Activated naive CD8-positive, alpha-beta T cell treated with anti-CD3 and anti-CD28 coated beads for 36 hours (primary cell): ENCODE data around the gene VPS16. TPM values are rescaled to one million over a fixed set of nuclear protein-coding genes. Genes with fewer than 3 reads are reported as not detected.

Source experiments
- DNase-seq: peaks from one replicate; pipeline ENCODE4 v3.0.0; 2021
- H3K27ac Mint-ChIP-seq: one replicate; pipeline ENCODE4 v1.8.0; 2022; ENCODE audit warnings: mild to moderate bottlenecking, moderate library complexity, mixed read lengths
- H3K27me3 Mint-ChIP-seq: one replicate; pipeline ENCODE4 v1.8.0; 2022; ENCODE audit warnings: mild to moderate bottlenecking, mixed read lengths
- H3K36me3 Mint-ChIP-seq: one replicate; pipeline ENCODE4 v1.8.0; 2021; ENCODE audit warnings: mild to moderate bottlenecking, mixed read lengths
- H3K4me1 Mint-ChIP-seq: one replicate; pipeline ENCODE4 v1.8.0; 2021; ENCODE audit warnings: mixed read lengths
- H3K4me3 Mint-ChIP-seq: one replicate; pipeline ENCODE4 v1.8.0; 2022; ENCODE audit warnings: mild to moderate bottlenecking, moderate library complexity, mixed read lengths
- H3K9me3 Mint-ChIP-seq: one replicate; pipeline ENCODE4 v1.8.0; 2022; ENCODE audit warnings: mixed read lengths
- total RNA-seq, 2 experiments: library from RNA; stranded (reverse); gene quantifications; one replicate each; pipeline ENCODE4 v1.2.3, GENCODE V29; 2021

The VPS16 gene
- total RNA-seq, 2 experiments from 2014 or later: 33.5 to 34.1 TPM

DNA sequence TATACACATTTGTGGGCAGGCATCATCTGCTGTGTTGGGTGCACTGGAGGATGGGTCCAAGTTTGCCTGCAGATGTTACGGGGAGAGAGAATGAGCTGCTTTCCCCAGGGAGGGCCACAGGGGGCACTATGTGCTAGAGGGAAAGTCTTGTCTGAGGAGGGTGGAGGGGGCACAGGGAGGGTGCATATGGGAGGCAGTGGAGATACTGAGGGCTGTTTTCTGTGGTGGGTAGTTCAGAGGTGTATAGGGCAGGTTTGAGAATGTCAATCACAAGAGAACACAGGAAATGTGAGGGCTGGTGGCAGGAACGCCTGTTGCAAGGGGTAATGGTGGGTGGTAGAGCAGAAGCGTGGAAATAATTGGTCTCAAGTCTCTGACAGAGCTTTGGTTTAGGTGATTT is 25.1 kb downstream of the VPS16 start:
- peak; percentile 67 for DNase-seq
- no peaks in the 10 kb centered on the region for H3K27me3 Mint-ChIP-seq
- H3K36me3 Mint-ChIP-seq: peaks cover 17% of the 10 kb centered on the region
- peak overlapping the region; percentile 82 for H3K27ac Mint-ChIP-seq
- H3K9me3 Mint-ChIP-seq: no peaks in the 10 kb centered on the region
- H3K4me1 Mint-ChIP-seq: peaks cover 51% of the 10 kb centered on the region
- H3K4me3 Mint-ChIP-seq: peak overlapping the region; percentile 1

DNA sequence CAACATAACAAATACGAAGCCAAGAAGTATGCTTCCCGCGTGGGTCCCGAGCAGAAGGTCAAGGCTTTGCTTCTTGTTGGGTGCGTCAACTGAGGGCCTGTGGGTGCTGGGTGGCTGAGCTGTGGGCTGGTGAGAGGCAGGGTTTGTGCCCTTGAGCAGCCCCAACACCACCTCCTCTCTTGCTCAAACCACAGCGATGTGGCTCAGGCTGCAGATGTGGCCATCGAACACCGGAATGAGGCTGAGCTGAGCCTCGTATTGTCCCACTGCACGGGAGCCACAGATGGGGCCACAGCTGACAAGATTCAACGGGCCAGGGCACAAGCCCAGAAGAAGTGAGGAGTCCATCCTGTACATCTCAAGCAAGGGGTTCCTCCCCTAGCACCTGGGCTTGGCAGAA is 25.7 kb downstream of the VPS16 start:
- peak; percentile 29 for DNase-seq
- H3K4me3 Mint-ChIP-seq: no peak overlapping the region
- peak overlapping the region; percentile 82 for H3K27ac Mint-ChIP-seq
- peaks cover 57% of the 10 kb centered on the region for H3K4me1 Mint-ChIP-seq
- peaks cover 17% of the 10 kb centered on the region for H3K36me3 Mint-ChIP-seq
- H3K27me3 Mint-ChIP-seq: no peaks in the 10 kb centered on the region
- H3K9me3 Mint-ChIP-seq: no peaks in the 10 kb centered on the region

- H3K27me3 Mint-ChIP-seq: no peaks in the 10 kb centered on the region
- peak overlapping the region; percentile 23 for H3K27ac Mint-ChIP-seq
Measured at GRCh38 chr20:2867081-2867864, 26.7 kb downstream of the VPS16 start.

DNA sequence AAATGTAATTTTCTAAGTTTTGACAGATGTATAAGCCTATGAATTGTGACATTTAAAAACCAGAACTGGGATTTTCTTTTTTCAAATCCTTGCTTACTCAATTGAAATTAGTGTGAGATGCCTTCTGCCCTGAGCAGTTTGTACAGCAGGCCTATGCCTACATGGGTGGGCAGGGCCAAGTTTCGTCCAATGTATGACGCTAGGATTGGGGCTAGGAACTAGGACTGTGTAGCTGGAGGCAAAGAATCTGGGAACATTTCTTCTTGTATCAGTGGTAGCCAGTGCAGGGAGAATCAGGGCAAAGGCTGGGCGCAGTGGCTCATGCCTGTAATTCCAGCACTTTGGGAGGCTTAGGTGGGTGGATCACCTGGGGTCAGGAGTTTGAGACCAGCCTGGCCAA is 28.8 kb downstream of the VPS16 start:
- Mint-ChIP-seq H3K27ac (no peak overlapping the region), H3K27me3 (no peaks in the 10 kb centered on the region), H3K4me1 (peaks cover 67% of the 10 kb centered on the region), H3K4me3 (no peak overlapping the region), H3K36me3 (peaks cover 19% of the 10 kb centered on the region), H3K9me3 (no peaks in the 10 kb centered on the region)
- no peak for DNase-seq

More at GRCh38 chr20:2867081-2867864, 26.7 kb downstream of the VPS16 start:
- Mint-ChIP-seq H3K36me3 (peaks cover 17% of the 10 kb centered on the region), H3K9me3 (no peaks in the 10 kb centered on the region), H3K4me3 (no peak overlapping the region), H3K4me1 (peaks cover 63% of the 10 kb centered on the region)
- no peak for DNase-seq

DNA sequence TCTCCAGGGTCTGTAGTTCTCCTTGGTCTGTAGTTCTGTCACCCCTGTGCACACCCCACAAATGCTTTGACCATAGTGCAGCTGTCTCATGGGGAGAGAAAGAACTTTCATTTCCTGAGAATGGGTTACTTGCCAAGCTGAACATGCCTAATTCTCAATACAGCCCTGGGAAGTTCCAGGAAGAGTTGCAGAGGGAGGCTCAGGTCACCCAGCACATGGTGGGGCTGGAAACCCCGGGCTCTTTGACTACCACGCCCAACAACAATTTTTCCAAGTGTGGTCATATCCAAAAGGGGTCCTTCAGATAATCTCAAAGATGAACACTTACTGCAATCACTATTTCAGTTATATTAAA is 30.5 kb downstream of the VPS16 start:
- H3K27me3 Mint-ChIP-seq: no peaks in the 10 kb centered on the region

DNA sequence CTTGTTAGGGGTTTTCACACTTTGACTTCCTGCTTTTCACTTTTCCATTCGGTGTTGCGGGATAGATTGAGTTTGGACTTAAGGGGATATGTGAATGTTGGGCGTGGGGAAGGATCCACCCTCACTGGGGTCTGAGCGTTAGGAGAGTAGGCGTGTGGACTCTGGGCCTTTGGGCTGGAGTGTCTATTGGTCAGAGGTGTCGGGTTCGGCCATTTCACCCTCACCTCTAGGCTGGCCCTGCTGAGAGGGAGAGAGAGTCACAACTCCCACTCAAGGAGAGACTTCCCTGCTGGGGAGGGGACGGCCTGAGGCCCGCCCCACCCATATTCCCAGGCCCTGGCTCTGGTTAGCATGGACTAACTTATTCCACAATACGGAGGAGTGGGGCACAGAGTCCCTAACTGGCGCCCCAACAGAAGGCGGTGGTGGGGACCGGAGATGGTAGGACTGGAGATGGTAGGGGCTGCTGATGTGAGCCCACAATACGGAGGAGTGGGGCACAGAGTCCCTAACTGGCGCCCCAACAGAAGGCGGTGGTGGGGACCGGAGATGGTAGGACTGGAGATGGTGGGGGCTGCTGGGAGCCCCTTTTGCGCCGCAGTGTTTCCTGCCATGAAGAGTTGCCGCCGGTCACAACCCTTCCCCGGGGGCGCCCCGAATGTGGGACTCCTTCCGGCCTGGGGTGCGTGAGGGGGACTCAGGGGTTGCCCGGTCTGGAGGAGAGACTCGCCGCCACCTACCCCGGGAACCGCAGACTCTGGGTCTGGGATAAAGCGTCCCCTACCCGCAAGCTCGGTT is 31.3 kb downstream of the VPS16 start:
- Mint-ChIP-seq H3K9me3 (no peaks in the 10 kb centered on the region), H3K36me3 (peaks cover 23% of the 10 kb centered on the region), H3K27me3 (no peaks in the 10 kb centered on the region), H3K4me3 (peak overlapping the region; percentile 89), H3K27ac (peak overlapping the region; percentile 97), H3K4me1 (peaks cover 66% of the 10 kb centered on the region)
- DNase-seq: peak; percentile 78

More for the DNA sequence above, 30.5 kb downstream of the VPS16 start:
- no peaks in the 10 kb centered on the region for H3K9me3 Mint-ChIP-seq
- peak; percentile 29 for DNase-seq
- H3K36me3 Mint-ChIP-seq: peaks cover 21% of the 10 kb centered on the region
- peak overlapping the region; percentile 62 for H3K4me3 Mint-ChIP-seq
- peak overlapping the region; percentile 94 for H3K27ac Mint-ChIP-seq
- H3K4me1 Mint-ChIP-seq: peaks cover 68% of the 10 kb centered on the region

DNA sequence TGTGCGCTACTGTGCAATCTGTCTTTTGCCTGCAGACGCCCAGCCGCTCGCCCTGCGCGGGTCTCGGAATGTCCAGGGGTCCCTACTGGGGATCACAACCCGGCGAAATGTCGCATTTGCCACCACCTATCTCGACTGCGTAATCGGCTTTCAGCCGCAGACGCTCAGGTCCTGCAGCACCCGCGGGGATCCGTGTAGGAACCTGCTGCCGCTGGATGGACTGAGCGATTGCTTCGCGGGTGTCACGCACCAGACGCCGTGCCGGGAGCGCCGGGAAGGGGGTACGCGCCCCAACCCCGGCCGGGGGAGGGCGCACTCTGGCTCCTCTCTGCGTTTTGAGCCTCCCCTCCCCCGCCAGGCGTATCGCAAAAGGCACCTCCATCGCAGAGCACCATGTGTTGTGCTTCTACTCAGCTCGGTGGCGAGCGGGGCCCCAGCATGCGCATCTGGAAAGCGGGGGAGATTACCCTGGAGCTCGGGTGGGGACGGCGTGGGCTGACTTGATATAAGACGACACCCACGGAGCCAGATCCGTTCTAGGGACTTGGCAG is 32.0 kb downstream of the VPS16 start:
- no peaks in the 10 kb centered on the region for H3K27me3 Mint-ChIP-seq
- no peaks in the 10 kb centered on the region for H3K9me3 Mint-ChIP-seq
- peak; percentile 83 for DNase-seq
- H3K4me3 Mint-ChIP-seq: peak overlapping the region; percentile 89
- H3K27ac Mint-ChIP-seq: peak overlapping the region; percentile 97
- peaks cover 64% of the 10 kb centered on the region for H3K4me1 Mint-ChIP-seq
- peaks cover 26% of the 10 kb centered on the region for H3K36me3 Mint-ChIP-seq

- Mint-ChIP-seq H3K36me3 (peaks cover 27% of the 10 kb centered on the region), H3K4me3 (peak within 1 kb of the TSS; percentile 89), H3K4me1 (peaks cover 59% of the 10 kb centered on the region), H3K9me3 (no peaks in the 10 kb centered on the region), H3K27me3 (no peaks in the 10 kb centered on the region), H3K27ac (peak within 1 kb of the TSS; percentile 97)
- DNase-seq: peak; percentile 95
Measured at GRCh38 chr20:2873010-2873746, 32.6 kb downstream of the VPS16 start, which contains the start of gene PTPRA. Gene PTPRA (plus strand): TSS chr20:2873481. CDS start chr20:2964278, 90,797 bp downstream.

DNA sequence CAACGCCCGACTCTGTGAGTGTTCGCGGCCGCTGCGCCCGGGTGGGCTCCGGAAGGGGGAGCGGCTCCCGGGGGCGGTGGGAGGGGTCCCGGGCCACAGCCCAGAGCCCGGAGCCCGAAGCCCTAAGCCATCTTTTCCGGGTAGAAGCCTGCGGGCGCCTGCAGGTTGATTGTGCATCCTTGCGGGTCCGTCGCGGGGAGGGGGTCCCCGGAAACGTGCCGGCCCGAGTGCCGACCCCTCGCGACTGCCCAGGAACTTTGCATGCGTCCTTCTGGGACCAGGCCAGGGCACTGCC is 33.1 kb downstream of the VPS16 start:
- H3K4me1 Mint-ChIP-seq: peaks cover 62% of the 10 kb centered on the region
- H3K27ac Mint-ChIP-seq: peak overlapping the region; percentile 84
- H3K9me3 Mint-ChIP-seq: no peaks in the 10 kb centered on the region
- H3K36me3 Mint-ChIP-seq: peaks cover 29% of the 10 kb centered on the region
- H3K27me3 Mint-ChIP-seq: no peaks in the 10 kb centered on the region
- peak; percentile 77 for DNase-seq
- H3K4me3 Mint-ChIP-seq: peak overlapping the region; percentile 89

DNA sequence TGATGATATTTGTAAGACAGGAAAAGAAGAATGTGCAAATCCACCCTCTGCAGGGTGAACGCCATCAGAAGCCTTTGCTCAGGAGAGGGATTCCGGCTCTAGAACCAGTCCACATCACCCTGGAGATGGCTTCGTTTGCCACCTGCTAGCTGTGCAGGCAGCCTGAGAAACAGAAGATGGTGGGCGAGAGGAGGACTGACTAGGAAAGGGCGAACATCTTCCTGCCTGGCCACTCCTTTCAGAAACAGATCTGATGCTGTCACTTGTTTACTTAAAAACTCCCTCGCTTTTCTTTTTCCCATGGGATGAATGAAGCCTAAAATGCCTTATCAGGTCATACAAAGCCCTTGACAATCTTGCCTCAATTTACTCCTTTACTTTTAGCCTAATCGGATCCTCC is 33.9 kb downstream of the VPS16 start:
- no peak for DNase-seq
- Mint-ChIP-seq H3K27ac (peak overlapping the region; percentile 60), H3K27me3 (no peaks in the 10 kb centered on the region), H3K9me3 (no peaks in the 10 kb centered on the region), H3K4me1 (peaks cover 59% of the 10 kb centered on the region), H3K4me3 (peak overlapping the region; percentile 89), H3K36me3 (peaks cover 29% of the 10 kb centered on the region)

- Mint-ChIP-seq H3K27me3 (no peaks in the 10 kb centered on the region), H3K27ac (no peak overlapping the region), H3K4me1 (peaks cover 53% of the 10 kb centered on the region), H3K36me3 (peaks cover 31% of the 10 kb centered on the region), H3K4me3 (no peak overlapping the region), H3K9me3 (no peaks in the 10 kb centered on the region)
- DNase-seq: no peak
Measured at GRCh38 chr20:2875690-2876203, 35.2 kb downstream of the VPS16 start.

DNA sequence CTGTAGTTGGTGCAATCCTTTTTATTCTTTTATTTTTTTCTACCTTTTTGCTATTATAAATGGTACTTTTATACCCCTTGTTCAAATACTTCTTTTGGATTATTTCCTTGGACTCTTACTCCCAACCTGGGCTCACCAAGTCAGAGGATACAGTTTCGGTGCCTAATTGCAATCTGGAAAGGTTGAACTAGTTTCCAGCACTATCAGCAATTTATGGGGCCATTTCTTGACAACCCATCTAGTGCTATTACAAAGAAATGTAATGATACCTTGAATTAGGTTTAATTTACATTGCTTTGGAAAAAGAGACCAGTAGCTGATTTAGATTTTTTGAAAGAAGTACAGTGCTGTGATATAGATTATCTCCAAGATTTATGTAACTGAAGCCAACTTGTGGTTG is 38.0 kb downstream of the VPS16 start:
- Mint-ChIP-seq H3K4me3 (no peak overlapping the region), H3K4me1 (peaks cover 39% of the 10 kb centered on the region), H3K36me3 (peaks cover 34% of the 10 kb centered on the region), H3K27me3 (no peaks in the 10 kb centered on the region), H3K27ac (no peak overlapping the region), H3K9me3 (no peaks in the 10 kb centered on the region)
- no peak for DNase-seq

- Mint-ChIP-seq H3K9me3 (no peaks in the 10 kb centered on the region), H3K4me1 (peaks cover 45% of the 10 kb centered on the region), H3K36me3 (peaks cover 37% of the 10 kb centered on the region), H3K4me3 (no peak overlapping the region), H3K27me3 (no peaks in the 10 kb centered on the region), H3K27ac (no peak overlapping the region)
- no peak for DNase-seq
Measured at GRCh38 chr20:2879146-2879545, 38.6 kb downstream of the VPS16 start.

- Mint-ChIP-seq H3K4me3 (no peak overlapping the region), H3K4me1 (peaks cover 45% of the 10 kb centered on the region), H3K27me3 (no peaks in the 10 kb centered on the region), H3K36me3 (peaks cover 32% of the 10 kb centered on the region), H3K9me3 (no peaks in the 10 kb centered on the region), H3K27ac (peak overlapping the region; percentile 38)
- DNase-seq: no peak
Measured at GRCh38 chr20:2880650-2881049, 40.1 kb downstream of the VPS16 start.
